Upper lobe of left lung (tissue), 4 donors: ENCODE measurements around the gene PHLDA1.

Experiments
- EP300 ChIP-seq, 4 donors: sonication (generic); formaldehyde crosslinking; IDR thresholded peaks; one replicate each; pipeline ENCODE4 v1.5.1; 2017; ENCODE audit warnings: antibody characterized with exemption in 4 of 4, control low read depth in 2 of 4
- POLR2A ChIP-seq, 4 donors: fragments of 450-650 bp; IDR thresholded peaks; one replicate each; pipeline ENCODE4 v1.5.1; 2016 to 2017; ENCODE audit warnings: antibody characterized with exemption in 4 of 4, mild to moderate bottlenecking in 2 of 4
- POLR2AphosphoS5 ChIP-seq, 2 donors: sonication (generic); formaldehyde crosslinking; IDR thresholded peaks; one replicate each; pipeline ENCODE4 v1.5.1; 2017; ENCODE audit warnings: antibody characterized with exemption in 2 of 2
- TF ChIP-seq, protein P1 (sequence below), 6 experiments: fragments of 450-650 bp in 4 of 6; fragments of 200-600 bp in 2 of 6; sonication (generic) in 2 of 6; IDR thresholded peaks; one replicate each; pipeline ENCODE4 v1.5.1; 2016 to 2019; ENCODE audit warnings: antibody characterized with exemption in 6 of 6

- no peak for TF ChIP-seq POLR2AphosphoS5 (IDR thresholded peaks at IDR 0.05)
- TF ChIP-seq EP300 (IDR thresholded peaks at IDR 0.05): no peak
- TF ChIP-seq, protein P1, sequence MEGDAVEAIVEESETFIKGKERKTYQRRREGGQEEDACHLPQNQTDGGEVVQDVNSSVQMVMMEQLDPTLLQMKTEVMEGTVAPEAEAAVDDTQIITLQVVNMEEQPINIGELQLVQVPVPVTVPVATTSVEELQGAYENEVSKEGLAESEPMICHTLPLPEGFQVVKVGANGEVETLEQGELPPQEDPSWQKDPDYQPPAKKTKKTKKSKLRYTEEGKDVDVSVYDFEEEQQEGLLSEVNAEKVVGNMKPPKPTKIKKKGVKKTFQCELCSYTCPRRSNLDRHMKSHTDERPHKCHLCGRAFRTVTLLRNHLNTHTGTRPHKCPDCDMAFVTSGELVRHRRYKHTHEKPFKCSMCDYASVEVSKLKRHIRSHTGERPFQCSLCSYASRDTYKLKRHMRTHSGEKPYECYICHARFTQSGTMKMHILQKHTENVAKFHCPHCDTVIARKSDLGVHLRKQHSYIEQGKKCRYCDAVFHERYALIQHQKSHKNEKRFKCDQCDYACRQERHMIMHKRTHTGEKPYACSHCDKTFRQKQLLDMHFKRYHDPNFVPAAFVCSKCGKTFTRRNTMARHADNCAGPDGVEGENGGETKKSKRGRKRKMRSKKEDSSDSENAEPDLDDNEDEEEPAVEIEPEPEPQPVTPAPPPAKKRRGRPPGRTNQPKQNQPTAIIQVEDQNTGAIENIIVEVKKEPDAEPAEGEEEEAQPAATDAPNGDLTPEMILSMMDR (IDR thresholded peaks at IDR 0.05): no peak
- TF ChIP-seq POLR2A (IDR thresholded peaks at IDR 0.05): no peak
Observed at GRCh38 chr12:76060111-76060510, 28.5 kb upstream of the PHLDA1 start.
